COR-L47 (cell line): ENCODE data around the gene IQCN.

ENCODE experiments used
- DNase-seq: peaks from one replicate; lab custom pipeline; 2025; lab: John Stamatoyannopoulos, UW

The IQCN gene

DNA sequence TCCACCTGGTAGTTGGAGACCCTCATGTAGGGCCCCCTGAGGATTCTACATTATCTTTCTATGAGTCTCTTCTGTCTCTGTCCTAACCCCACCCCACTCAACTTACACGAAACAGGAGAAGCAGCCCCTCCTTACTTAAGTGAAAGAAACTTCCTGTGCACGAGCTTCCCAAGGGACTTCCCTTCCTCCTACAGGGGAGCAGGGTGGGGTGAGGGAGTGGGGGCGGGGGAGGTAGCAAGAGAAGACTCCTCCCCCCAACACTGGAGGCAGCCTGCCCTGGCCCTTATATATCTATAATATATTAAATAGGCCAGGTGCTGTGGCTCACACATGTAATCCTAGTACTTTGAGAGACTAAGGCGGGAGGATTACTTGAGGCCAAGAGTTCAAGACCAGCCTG is 42.5 kb downstream of the IQCN start:
- no peak for DNase-seq

GRCh38 chr19:18230941-18231734 is 43.1 kb downstream of the IQCN start:
- no peak for DNase-seq

GRCh38 chr19:18229915-18230314 is 44.3 kb downstream of the IQCN start:
- no peak for DNase-seq

DNA sequence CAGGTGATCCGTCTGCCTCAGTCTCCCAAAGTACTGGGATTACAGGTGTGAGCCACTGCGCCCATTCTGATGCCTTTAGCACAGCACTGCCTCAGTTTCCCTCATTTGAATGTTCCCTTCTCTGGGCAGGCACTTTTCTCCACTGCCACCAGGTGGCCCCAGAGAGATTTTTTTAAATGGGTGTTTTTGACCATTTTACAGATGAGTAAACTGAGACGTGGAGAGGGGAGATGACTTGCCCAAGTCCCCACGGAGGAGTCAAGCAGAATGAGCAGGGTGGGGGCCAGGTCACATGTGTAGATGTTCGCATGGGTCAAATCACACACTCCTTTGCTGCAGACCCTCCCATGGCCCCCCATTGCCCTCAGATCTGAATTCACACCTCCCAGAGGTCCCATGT is 44.8 kb downstream of the IQCN start:
- no peak for DNase-seq

GRCh38 chr19:18227781-18228271 is 46.4 kb downstream of the IQCN start:
- no peak for DNase-seq

DNA sequence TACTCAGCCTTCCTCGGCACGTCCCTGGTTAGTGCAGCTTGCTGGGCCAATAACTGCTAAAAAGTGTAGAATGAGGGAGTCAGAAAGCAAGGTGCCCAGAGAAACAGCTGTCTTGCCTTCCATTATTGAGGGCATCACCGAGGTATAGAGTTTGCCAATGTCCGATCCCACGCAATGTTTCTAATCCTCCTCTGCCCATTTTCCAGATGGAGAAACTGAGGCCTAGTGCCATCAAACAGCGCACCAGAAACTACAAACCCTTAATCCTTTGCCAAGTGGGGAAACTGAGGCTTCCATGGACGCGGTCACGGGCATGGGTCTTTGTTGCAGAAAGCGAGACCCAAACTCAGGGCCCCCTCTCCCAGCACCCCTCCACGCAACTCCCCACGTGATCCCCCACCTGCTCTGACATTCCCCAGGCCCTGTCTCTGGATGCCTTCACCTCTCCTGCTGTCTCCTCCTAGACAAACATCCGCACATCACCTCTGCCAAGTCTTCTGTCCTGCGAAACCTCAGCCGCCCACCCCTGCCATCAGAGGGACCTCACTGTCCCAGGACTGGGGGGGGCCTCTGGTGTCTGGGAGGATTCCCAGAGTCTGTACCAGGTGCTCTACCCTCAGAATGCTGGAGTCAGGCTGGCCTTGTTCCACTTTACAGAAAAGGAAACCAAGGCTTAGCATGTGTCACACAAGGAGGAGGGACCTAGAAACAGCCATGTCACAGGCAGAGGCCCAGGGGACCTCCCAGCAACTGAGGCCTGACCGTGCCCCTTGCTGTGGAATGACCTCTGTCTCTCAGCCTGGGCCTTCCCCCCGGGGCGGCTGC is 47.1 kb downstream of the IQCN start:
- DNase-seq: no peak

DNA sequence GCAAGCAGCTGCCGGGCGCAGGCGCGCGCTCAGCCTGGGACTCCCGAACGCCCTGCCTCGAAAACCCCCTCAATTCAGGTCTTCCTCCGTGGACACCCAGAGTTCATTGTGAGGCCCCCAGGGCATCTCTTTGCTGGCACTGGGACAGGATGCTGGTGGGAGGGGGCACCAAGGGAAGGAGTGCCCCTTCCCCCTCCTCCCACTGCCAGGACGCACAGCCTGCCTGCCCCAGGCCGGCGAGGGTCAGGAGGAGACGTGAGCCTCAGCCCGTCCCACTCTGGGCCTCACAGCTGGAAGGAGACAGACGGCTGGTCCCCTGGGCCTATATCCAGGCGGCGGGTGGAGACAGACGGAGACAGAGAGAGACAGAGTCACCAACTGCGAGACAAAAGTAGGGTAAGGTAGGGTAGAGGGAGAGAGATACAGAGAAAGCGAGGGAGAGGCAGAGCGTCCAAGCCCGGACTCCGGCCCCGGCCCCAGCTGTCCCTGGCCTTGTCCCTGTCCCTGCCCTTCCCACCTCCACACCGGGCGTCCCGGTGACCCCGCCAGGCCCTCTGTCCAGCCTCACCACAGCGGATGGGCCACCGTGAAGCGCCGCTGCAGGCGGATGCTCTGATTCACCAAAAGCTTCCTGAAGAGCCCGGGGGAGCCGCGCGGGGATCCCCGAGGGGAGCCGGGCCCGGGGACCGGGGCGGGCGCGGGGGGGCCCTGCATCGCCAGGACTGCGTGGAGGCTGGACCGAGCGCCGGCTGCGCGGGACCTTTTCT is 48.4 kb downstream of the IQCN start, which contains the start of gene PDE4C:
PDE4C (minus strand) TSS at position 737 of the 767 bp plus-strand sequence; CDS start at position 714, 23 bp downstream.
- DNase-seq: no peak

DNA sequence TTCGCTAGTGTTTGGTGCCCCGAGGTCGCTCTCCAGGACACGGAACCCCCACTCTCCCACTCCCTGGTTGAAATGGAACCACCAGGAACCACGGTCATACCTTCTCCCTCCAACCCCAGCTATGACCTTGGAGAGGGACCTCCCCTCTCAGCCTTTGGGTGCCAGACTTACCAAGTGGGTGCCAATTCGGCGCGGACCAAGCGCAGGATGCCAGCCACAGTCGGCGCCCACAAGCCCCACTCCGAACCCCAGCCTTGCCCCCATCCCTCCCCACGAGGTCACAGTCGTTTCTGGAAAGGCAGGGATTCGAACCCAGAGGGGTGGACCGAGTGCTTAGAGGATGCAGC is 48.9 kb downstream of the IQCN start:
- no peak for DNase-seq

- DNase-seq: peak; percentile 99
Observed at GRCh38 chr19:18224525-18225354, 49.5 kb downstream of the IQCN start.

GRCh38 chr19:18223860-18224524 is 50.3 kb downstream of the IQCN start:
- no peak for DNase-seq

DNA sequence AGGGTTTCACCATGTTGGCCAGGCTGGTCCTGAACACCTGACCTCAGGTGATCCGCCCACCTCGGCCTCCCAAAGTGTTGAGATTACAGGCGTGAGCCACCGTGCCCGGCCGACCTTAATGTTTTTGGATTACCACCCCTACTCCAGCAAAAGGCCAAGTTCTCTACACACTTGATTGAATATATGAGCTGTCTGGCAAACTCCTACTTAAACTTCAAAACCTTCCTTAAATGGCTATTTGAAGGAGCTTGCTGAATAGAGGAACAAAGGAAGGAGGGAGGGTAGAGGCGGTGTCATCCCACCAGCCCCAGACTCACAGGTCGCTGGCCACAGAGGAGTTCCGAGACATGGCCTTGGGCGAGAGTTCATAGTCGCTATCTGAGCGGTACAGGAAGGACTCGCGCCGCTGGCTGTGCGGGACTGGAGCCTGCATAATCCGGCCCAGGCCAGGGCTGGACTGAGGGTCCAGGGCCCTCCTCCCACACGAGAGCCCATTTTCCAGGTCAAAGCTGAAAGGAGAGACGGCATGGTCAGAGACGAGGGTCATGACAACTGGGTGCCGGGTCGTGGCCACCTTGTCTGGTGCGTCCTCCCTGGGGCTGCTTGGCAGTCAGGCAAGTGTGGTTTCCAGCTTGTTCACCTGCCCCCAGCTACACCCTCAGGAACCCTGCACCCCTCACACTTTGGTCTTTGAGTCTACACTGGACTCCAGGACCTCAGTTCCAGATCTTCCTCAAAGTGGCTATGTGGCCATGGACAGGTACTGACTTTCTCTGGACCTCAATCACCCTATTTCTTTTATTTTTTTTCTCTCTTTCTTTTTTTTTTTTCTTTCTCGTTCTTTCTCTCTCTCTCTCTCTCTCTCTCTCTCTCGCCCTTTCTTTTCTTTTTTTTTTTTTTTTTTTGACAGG is 52.2 kb downstream of the IQCN start:
- no peak for DNase-seq

GRCh38 chr19:18220632-18221275 is 53.5 kb downstream of the IQCN start:
- no peak for DNase-seq

DNA sequence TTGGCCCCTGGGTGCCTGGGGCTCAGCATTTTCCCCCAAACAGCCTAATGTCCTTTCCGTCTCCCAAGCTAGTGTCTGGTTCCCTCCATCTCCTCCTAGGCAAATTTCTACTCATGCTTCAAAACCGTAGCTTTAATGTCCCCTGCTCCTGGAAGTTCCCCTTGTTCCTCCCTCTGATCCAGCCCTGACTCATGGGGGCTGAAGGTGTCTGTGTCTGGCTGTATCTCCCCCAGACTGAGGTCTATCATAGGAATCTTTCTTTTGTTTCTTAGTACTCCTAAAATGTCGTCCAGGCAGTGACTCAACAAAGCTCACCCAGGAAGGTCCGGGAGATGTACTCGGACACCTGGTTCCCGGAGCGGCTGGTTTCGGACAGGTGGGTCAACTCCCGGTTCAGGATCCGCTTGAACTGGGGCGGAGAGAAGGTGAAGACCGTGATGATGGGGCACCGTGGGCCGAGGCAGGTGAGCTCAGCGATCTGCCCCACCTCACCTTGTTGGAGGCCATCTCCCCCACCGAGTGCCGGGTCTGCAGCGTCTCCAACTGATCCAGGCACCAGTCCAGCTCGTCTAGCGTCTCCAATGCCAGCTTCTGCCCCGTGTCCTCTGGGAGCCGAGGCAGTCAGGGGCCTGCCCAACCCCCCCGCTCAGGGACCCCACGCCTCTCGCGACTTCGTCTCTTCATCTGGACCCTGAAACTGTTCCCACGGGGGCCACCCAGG is 54.2 kb downstream of the IQCN start:
- no peak for DNase-seq

DNA sequence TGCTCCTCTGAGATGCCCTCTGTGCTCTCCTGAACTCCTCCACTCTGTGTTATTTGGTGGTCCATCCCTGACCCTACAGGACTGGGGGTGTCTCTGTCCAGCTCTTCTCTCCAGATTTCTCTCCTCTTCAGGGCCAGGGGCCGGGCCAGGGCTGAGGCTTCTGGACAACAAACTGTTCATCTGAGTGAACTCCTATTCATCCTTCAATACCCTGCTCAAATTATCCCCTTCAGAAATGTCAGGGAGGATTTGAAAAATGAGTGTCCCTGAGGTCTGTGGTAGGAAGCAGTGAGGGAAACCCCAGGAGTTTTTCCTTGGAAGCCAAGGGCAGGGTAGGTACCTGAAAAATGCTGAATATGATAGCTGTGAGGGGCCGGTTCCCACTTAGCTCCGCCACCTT is 55.7 kb downstream of the IQCN start:
- DNase-seq: no peak

GRCh38 chr19:18218159-18218558 is 56.1 kb downstream of the IQCN start:
- DNase-seq: no peak

GRCh38 chr19:18216789-18217188 is 57.5 kb downstream of the IQCN start:
- no peak for DNase-seq

DNA sequence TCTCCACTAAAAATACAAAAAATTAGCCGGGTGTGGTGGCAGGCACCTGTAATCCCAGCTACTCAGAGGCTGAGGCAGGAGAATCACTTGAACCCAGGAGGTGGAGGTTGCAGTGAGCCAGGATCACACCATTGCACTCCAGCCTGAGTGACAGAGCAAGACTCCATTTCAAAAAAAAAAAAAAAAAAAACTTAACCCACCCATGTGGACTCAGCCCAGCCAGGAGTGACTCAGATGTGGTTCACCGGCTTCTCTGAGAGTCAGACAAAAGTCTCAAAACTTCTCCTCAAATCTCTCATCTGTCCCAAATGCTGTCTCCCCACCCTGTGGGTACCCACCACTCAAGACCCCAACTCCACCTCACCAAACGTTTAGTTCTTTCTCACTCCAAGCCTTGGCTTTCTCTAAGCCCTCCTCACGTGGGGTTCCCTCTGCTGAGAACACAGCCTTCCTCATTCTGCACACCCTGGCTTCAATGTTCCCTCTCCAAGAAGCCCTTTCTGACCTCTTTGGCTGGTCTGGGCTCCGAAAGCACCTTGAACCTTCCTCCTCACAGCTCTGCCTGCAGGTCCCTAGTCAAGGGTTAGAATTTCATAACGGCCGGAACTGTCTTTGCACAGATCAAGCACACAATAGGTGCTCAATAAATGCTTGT is 59.3 kb downstream of the IQCN start:
- DNase-seq: no peak

DNA sequence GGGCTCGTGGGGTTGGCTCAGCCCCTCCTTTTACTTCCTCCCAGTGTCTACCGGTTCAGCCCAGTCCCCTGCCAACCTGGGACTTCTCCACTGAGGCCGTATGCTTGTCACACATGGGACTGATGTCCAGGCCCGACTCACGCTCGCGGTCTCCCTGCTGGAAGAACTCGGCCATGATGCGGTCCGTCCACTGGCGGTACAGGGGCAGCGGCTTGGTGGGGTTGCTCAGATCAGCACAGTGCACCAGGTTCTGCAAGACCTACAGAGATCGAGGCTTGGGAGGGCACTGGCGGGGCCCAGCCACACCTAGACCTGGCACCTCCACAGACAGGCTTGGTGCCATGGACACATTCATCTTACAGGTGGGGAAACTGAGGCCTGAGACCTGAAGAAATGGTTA is 62.6 kb downstream of the IQCN start:
- DNase-seq: no peak
